NT2/D1 (cell line): Measurements from ENCODE around the gene BHLHA15.

Experiments
- YY1 ChIP-seq: IDR thresholded peaks from 2 replicates; pipeline ENCODE4 v1.6.1; 2011; ENCODE audit not compliant: insufficient read length, insufficient read depth
- ZNF274 ChIP-seq: IDR thresholded peaks from 2 replicates; pipeline ENCODE4 v1.6.1; 2011; ENCODE audit warnings: mild to moderate bottlenecking, low read depth, low read length

GRCh38 chr7:98257701-98258100 is 46.5 kb downstream of the BHLHA15 start:
- TF ChIP-seq ZNF274 (no peak), YY1 (no peak)
